Mesangial cell (primary cell): ENCODE results near the gene DMRTC2. TPM values are rescaled to one million over a fixed set of nuclear protein-coding genes. Genes with fewer than 3 reads are reported as not detected.

ENCODE experiments used
- total RNA-seq: library from RNA; depleted of rRNA; stranded (reverse); fragments of >200 nt; gene quantifications from 2 replicates; pipeline ENCODE4 v1.2.3, GENCODE V29; 2015

DMRTC2 gene
- not detected in 2 replicates for total RNA-seq

DNA sequence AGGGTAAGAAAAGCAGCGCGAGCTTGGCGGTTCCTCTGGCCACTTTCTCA lies at the start of gene DMRTC2:
TSS of gene DMRTC2 (plus strand) at position 42 of the 50 bp plus-strand sequence. CDS start 2,387 bp downstream, outside the sequence.

DNA sequence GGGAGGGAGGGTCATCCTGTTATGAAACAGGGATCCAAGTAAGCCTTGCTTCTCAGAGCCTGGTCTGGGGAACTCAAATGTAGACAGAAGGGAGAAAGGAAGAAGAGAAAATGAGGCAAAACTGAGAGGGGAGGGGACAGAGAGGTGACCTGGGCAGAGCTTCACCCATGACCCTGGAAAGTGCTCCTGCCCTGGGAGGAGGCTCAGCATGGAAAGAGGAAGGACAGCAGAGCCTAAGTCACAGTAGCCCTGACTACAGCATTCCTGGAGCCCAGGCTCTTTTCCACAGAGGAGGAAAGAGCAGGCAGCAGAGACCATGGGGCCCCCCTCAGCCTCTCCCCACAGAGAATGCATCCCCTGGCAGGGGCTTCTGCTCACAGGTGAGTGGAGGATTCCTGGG lies 48.5 kb upstream of the DMRTC2 start, which contains the start of gene CEACAM3:
TSS of gene CEACAM3 (plus strand) at position 226 of the 400 bp plus-strand sequence. CDS start at position 317, 91 bp downstream.

DNA sequence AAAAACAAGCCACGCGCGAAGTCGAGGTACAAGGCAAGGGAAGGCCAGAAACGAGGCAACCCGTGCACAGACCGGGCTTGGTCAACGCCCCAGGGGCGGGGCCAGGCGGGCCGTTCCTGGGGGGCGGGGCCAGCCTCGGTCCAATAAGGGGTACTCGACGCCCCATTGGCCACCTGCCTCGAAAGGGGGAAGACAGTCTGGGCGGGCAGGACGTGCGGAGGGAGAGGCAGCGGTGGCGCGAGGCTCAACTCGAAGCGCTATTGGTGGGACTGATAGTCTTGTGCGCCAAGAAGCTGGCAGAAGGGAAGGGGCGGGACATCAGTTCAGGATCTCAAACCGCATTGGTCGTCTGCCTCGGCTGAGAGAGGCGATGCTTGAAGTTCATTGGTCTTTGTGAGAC lies 241 bp upstream of the DMRTC2 start, which contains the start of gene LYPD4:
TSS of gene LYPD4 (minus strand) at position 83 of the 400 bp plus-strand sequence. CDS start 5,398 bp downstream, outside the sequence.

DNA sequence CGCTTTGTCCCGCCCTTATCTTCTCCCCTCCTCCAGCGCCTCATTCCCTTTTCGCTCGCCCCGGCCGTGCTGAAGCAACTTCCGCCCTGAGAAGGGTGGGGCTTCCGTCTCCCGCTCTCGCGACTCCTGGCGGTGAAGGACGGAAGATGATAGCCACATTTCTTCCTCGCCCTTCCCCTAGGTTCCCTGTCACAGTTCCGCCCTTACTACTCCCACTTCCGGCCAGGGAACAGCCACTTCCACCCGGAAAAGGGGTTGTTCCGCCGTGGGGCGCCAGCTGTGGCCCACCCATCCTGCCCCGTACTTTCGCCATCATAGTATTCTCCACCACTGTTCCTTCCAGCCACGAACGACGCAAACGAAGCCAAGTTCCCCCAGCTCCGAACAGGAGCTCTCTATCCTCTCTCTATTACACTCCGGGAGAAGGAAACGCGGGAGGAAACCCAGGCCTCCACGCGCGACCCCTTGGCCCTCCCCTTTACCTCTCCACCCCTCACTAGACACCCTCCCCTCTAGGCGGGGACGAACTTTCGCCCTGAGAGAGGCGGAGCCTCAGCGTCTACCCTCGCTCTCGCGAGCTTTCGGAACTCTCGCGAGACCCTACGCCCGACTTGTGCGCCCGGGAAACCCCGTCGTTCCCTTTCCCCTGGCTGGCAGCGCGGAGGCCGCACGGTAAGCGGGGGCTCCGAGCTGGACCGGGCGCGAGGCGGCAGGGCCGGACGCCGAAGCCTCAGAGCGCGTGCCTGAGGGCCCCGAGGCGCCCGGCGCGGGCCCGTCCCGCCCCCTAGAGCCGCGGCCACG lies 15.0 kb downstream of the DMRTC2 start, which contains the start of gene RPS19:
TSS of gene RPS19 (plus strand) at position 638 of the 801 bp plus-strand sequence. CDS start 520 bp downstream, outside the sequence.

DNA sequence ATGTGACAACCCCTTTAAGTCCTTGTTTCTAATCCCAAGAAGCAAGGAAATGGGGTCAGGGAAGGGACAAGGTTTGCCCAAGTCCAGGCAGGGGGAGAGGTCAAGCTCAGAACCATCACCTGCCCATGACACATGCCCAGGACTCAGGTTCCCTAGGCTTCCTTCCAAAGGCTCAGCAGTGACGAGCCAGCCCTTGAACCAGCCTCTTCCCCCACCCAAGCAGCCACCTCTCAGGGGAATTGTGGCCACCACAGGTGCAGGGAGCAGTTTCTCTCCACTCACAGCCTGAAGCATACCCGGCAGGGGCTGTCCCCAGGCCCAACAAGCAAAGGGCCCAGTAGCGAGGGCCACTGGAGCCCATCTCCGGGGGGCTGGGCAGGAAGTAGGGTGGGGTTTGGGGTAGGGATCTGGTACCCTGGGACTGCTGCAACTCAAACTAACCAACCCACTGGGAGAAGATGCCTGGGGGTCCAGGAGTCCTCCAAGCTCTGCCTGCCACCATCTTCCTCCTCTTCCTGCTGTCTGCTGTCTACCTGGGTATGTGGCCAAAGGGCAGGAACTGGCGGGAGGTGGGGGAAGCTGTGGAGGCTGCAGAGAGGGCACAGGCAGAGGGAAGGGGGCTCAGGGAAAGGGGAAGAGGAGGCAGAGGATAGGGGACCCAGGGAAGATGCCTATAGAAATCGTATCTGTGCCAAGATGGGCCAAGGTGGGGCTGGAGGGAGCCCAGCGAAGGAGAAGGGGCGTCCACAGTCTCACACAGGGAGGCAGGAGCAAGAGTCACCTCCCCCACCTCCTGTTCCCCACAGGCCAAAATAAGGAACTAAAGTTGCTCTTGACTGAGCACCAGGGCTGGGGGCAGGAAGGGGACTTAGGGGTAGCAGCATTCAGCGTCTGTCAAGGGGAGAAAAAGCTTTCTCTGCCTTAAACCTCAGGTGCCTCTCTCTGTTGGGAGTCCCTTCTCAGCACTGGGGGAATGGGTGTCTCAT lies 32.3 kb downstream of the DMRTC2 start, which contains the start of gene CD79A:
TSS of gene CD79A (plus strand) at position 433 of the 986 bp plus-strand sequence. CDS start at position 459, 26 bp downstream.

DNA sequence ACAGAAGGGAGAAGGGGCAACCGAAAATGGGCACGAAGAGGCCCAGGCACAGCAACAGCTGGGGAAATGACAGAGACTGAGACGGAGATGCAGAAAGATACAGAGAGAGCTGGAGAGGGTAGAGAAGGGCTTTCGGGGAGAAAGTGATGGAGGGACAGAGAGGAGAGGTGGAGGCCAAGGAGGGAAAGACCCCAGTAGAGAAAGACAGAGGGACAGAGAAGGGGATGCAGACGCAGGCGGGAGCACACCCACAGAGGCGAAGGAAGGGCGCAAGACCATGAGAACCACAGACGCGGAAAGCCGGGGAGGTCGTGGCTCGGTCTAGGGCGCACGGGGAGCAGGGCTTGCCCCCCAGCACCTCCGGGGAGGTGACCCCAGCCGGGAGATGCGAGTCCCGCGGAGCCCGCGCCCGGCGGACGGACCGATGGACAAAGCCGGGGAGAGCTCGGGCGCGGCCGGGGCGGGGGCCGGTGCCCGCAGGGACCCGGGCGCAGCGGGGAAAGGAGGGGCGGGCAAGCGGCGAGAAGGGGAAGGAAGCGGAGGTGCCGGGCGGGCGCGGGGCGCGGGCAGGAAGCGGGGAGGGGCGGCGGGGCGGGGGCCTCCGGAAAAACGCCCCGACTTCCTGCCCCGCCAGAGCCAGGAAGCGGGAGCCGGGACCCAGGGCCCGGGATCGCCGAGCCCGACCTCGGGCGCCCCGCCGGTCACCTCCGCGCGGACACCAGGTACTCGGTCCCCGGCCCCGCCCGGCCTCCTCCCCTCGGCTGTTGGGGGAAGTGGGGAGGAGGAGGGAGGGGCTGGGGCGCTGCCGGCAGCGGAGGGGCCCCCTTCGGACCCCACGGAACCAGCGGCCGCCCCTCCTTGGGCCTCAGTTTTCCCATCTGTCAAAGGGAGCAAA lies 38.0 kb downstream of the DMRTC2 start, which contains the start of gene ARHGEF1:
TSS of gene ARHGEF1 (plus strand) at position 617 of the 895 bp plus-strand sequence. CDS start 4,899 bp downstream, outside the sequence.

Other genes starting within 250 kb of the DMRTC2 start
- not detected in 2 replicates for gene CEACAM4, start 218.0 kb upstream of the DMRTC2 start, total RNA-seq
- not detected in 2 replicates for gene CEACAM7, start 156.8 kb upstream of the DMRTC2 start, total RNA-seq
- not detected in 2 replicates for gene CEACAM5, start 136.4 kb upstream of the DMRTC2 start, total RNA-seq
- gene CEACAM6, start 89.5 kb upstream of the DMRTC2 start, total RNA-seq, result not detected in 2 replicates
- gene CEACAM3, start 48.5 kb upstream of the DMRTC2 start, total RNA-seq, result not detected in 2 replicates
- gene LYPD4, start 359 bp upstream of the DMRTC2 start, total RNA-seq, result not detected in 2 replicates
- gene RPS19, start 15.2 kb downstream of the DMRTC2 start, total RNA-seq, result 2,150 and 2,952 TPM in 2 replicates
- gene CD79A, start 32.2 kb downstream of the DMRTC2 start, total RNA-seq, result 0.25 and 0.33 TPM in 2 replicates
- gene ARHGEF1, start 38.1 kb downstream of the DMRTC2 start, total RNA-seq, result 49.6 and 64.0 TPM in 2 replicates
- not detected in 2 replicates for gene ERFL, start 83.4 kb downstream of the DMRTC2 start, total RNA-seq
- gene RABAC1, start 114.3 kb downstream of the DMRTC2 start, total RNA-seq, result 231 and 277 TPM in 2 replicates
- gene ATP1A3, start 149.2 kb downstream of the DMRTC2 start, total RNA-seq, result under 0.01 and 0.49 TPM in 2 replicates
- gene GRIK5, start 225.2 kb downstream of the DMRTC2 start, total RNA-seq, result 1.1 and 5.6 TPM in 2 replicates
- 19.9 and 24.0 TPM in 2 replicates for gene ZNF574, start 231.1 kb downstream of the DMRTC2 start, total RNA-seq